ENCODE measurements around the gene DIPK1B.

The DIPK1B gene

DNA sequence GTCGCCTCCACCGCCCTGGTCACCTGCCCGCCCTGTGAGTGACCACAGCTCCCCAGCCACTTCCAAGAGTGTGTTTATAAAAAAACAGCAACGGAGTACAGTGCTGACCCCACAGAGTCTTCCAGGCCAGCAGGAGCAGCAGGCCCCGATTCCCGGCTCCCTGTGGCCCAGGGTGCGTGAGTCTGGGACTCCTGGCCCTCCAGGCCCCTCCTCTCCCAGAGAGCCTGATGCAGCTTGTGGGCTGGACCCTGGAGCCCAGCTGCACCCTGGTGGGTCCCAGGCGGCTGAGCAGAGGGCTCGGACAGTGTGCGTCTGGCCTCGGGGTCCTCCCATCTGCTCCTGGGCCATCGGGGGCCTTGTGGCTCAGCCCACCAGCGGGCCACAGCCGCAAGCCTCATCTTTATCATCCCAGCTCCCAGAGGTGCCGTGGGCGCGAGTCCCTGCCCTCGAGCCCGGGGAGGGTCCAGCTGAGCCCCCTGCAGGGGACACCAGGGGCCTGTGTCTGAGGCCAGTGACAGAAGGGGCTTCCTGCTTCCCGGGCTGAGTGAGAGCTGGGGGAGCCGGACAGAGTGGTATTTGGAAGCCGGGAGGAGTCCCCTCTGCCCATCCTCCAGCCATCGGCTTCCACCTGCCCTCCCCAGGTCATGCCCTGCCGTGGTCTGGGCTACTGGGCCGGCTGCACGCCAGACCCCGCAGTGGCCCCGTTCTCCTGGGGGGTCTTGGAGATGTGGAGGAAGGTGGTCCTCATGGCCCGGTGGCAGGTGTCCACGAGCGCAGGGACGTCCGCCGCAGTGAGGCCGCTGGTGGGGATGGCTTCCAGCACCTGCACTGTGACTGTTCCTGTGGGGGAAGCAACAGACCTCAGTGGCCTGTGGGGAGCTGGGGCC lies 39.0 kb upstream of the DIPK1B start:
- DNase-seq: no peak

- DNase-seq: no peak
Observed at GRCh38 chr9:136673975-136674785, 38.2 kb upstream of the DIPK1B start.

DNA sequence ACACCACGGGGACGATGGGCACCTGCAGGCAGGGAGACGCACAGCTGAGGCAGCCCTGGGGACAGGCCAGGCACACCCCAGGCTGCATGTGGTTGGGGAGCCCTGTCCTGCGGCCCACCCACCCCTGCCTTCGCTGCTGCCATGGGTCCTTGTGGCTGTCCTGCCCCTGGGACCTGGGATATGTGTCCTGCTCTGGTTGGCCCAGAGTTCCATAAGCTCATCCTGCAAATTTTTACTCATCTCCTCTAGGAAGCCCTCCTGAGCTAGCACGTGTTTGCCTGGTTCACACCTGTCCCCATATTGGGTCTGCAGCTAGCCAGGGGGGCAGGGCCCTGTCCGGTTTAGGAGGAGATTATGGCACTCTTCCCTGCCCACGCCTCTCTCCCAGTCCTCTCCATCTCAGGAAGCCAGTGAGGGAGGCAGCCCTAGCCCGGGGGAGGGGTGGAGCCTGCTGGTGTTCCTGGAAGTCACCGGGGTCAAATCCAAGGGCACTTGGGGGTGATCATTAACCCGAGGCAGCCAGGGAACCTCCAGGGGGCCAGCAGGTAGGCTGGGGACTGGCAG lies 37.5 kb upstream of the DIPK1B start:
- DNase-seq: no peak

DNA sequence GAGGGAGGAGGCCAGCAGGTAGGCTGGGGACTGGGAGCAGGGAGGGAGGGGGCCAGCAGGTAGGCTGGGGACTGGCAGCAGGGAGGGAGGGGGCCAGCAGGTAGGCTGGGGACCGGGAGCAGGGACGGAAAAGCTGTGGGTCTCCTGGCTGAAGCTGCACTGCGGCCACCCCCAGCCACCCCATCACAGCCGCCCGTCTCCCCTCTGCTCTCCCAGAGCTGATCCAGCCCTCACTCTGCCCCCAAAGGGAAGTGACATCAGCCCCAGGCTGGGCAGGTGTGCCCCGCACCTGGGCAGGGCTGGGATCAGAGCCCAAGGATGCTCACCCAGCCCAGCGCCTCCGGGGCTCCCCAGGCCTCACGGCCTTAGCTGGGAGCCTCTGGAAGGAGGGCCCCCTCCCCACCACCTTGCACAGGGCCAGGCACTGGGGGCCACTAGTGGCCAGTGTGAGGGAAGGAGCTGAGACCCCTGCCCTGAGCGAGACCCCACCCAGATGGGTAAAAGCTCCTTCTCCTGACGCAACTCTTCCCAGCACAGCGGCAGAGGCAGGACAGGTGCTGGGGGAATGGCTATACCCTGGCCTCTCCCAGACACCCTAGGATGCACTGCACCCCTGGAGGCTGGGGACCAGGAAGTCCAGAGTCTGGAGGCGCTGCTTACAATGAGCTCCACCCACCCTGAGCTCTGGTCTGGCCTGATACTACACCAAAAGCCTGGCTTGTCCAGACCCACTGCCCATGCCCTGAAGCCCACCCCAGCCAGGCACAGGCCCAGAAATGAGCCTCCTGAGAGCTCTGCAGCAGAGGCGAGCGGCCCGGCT lies 36.7 kb upstream of the DIPK1B start:
- no peak for DNase-seq

- no peak for DNase-seq
Observed at GRCh38 chr9:136676297-136676794, 36.0 kb upstream of the DIPK1B start.

GRCh38 chr9:136676920-136677686 lies 35.3 kb upstream of the DIPK1B start:
- no peak for DNase-seq

DNA sequence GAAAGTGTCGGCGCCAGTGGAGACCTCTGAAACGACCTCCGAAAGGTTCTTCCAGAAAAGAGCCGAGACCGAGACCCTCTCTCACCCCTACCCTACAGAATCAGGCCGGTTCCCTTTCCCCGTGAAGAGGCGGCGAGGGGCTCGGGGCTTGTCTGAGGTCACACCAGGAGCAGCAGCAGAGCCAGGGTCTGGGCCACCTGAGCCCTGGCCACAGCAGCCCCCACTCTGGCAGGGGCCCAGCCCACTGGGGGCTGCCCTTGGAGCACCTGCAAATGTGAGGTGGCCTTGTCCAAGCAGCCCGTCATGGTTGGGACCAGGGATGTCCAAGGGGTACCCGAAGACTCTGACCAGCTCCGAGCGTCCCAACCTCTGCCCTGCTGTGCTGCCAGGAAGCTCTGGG lies 34.3 kb upstream of the DIPK1B start:
- DNase-seq: no peak

DNA sequence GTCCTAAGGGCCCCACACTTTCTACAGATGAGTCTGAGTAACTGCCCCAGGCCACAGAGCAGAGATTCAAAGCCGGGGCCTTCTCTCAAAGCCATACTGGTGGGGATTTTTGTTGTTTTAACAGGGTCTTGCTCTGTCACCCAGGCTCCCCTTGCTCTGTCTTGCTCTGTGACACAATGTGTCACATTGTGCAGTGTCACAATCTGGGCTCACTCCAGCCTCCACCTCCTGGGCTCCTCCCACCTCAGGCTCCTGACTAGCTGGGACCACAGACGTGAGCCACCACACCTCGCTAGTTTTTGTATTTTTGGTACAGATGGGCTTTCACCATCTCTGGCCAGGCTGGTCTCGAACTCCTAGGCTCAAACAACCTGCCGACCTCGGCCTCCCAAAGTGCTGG lies 33.7 kb upstream of the DIPK1B start:
- DNase-seq: no peak

- DNase-seq: no peak
Observed at GRCh38 chr9:136679431-136679941, 32.9 kb upstream of the DIPK1B start.

DNA sequence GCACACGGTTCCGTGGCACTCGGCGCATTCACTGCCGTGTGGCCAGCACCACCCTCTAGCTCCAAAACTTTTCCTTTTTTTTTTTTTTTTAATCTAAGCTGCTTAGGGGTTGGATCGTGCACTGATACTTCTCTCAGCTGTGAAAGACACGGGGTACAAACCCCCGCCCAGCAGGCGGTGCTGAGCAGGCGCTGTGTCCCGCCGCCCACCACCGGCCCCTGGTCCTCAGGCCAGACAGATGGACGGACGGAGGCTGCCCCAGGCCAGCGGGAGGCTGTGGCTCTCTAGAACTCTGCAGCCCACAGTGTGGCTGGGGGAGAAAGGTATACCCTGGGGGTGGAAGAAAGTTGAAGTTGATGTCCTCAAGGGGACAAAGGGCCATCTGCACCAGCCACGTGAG lies 31.3 kb upstream of the DIPK1B start:
- no peak for DNase-seq

DNA sequence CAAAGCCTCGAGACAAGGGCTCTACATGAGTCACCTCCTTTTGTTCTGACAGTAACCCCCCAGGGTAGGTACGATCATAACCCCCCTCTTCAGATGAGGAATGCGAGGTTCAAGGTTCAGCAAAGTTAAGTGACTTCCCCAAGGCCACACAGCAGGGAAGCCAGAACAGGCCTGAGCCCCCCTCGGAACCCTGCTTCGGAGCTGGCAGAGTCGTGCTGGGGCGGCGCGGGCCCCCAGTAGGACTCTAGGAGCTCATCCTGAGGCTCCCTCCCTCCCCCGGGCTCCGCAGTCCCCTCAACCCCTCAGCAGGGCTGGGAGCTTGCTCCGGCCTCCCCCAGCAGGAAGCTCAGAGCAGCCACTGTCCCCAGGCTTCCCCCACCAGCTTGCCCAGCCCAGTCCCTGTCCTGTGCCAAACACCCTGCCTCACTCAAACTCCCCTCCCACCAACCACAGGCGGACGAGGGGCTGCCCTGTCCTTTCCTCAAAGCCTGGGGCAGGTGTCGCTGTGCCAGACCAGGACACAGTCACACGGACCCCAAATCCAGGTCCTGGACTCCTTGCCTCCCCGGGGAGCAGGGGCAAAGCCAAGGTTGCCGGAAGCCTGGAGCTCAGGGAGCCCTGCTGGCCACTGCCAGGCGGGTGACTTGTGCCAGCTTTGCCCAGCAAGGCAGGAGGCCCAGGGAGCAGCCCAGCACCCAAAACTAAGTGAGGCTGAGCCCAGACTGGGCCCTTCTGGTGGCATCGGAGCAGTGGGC lies 30.2 kb upstream of the DIPK1B start:
- no peak for DNase-seq

- DNase-seq: no peak
Observed at GRCh38 chr9:136682710-136683109, 29.7 kb upstream of the DIPK1B start.

- DNase-seq: no peak
Observed at GRCh38 chr9:136683173-136683745, 29.1 kb upstream of the DIPK1B start.

DNA sequence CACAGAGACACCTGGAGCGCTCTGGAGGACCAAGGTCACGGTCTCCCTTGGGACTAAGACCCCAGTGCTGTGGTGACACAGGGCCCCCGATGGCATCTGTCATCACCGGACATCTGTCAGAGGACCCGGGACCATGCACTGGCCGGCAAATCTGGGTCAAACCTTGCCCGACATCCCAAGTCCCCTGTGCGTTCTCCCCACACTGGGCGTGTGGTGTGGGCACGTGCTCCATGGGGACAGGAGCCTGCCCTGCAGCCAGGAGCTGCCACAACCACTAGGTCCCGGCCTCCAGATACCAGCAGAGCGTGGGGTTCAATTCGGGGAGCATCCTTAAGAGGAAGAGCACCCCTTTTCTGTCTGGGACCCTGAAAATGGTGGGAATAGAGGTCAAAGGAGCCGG lies 28.6 kb upstream of the DIPK1B start:
- DNase-seq: no peak

GRCh38 chr9:136684339-136684738 lies 28.0 kb upstream of the DIPK1B start:
- DNase-seq: no peak

DNA sequence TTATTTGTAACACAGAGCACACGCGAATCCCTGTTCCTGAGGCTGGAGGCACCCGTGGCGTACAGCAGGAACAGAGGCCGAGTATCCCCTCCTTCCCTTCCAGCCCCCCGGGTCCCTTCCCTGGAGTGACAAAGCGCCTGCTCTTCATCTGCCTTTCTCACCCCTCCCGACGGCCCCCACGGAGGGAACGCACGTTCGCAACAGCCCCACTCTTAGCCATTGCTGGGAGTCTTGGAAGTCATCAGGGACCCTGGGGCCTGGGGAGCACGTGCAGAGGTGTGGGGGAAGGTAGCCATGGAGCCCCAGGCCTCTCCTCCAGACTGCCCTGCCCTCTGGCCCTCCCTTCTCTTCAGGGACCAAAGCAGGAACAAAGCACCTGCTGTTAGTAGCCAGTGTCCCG lies 27.6 kb upstream of the DIPK1B start:
- no peak for DNase-seq

GRCh38 chr9:136685216-136685615 lies 27.2 kb upstream of the DIPK1B start:
- DNase-seq: no peak

GRCh38 chr9:136685790-136686533 lies 26.4 kb upstream of the DIPK1B start:
- no peak for DNase-seq

DNA sequence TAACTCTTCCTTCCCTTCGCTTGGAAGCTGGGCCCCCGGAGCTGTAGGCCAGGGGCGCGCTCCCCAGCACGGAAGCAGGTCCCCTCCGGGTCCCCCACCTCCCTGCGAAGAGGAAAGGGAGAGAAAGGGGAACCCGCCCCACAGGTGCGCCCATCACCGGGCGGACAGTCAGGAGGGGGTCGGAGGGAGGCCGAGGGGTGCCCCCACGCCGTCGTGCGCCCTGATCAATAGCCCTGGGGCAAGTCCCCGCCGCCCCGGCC lies 25.9 kb upstream of the DIPK1B start:
- DNase-seq: no peak
